A549 (cell line): ENCODE measurements around the gene HAO1. TPM values are rescaled to one million over a fixed set of nuclear protein-coding genes. Genes with fewer than 3 reads are reported as not detected.
A peak's percentile ranks its signal among the peaks of the same experiment; 100 is the strongest.

Source experiments
- ATAC-seq, 2 experiments: fragments of 200-7000 bp in 1 of 2; fragments of >200 bp in 1 of 2; cut with Nextera tagmentation in 1 of 2; cut with Tn5 transposase in 1 of 2; 3 replicates each; pipeline versions ENCODE4 v1.8.0 to v1.9.1; 2018 to 2020; ENCODE audit warnings: mild to moderate bottlenecking in 1 of 2, moderate library complexity in 1 of 2
- CTCF ChIA-PET: fragments of 300-600 bp; sonication (Branson Sonifier 250); formaldehyde crosslinking; extraction: SDS; loops from one replicate; lab custom pipeline; 2021; ENCODE audit warnings: antibody characterized with exemption, inconsistent platforms; lab: Yijun Ruan, JAX
- POLR2A ChIA-PET: fragments of 350-600 bp; formaldehyde crosslinking; extraction: SDS; loops from one replicate; lab custom pipeline; 2021; ENCODE audit warnings: antibody characterized with exemption, inconsistent platforms; lab: Yijun Ruan, JAX
- DNase-seq, 2 experiments: peaks; one replicate each; pipeline versions ENCODE4 v3.0.0 to v3.0.0-alpha.2; 2011 to 2016; ENCODE audit warnings: low read depth in 1 of 2, low spot score in 1 of 2
- FAIRE-seq: peaks from 2 replicates; lab custom pipeline; 2011; peaks lifted over from hg19 to GRCh38; lab: Jason Lieb, UNC
- H3K27ac ChIP-seq, 2 experiments: fragments of >200 bp; sonication (Bioruptor Twin); formaldehyde crosslinking; 3 replicates each; pipeline ENCODE4 v1.5.1; 2016 to 2017
- H3K4me1 ChIP-seq: fragments of >200 bp; sonication (Bioruptor Twin); formaldehyde crosslinking; 3 replicates; pipeline ENCODE4 v1.6.1; 2016
- H3K4me2 ChIP-seq: fragments of >200 bp; sonication (Bioruptor Twin); formaldehyde crosslinking; 3 replicates; pipeline ENCODE4 v1.6.1; 2016
- H3K4me3 ChIP-seq: fragments of >200 bp; sonication (Bioruptor Twin); formaldehyde crosslinking; 3 replicates; pipeline ENCODE4 v1.5.1; 2016
- H3K9me3 ChIP-seq: fragments of >200 bp; sonication (Bioruptor Twin); formaldehyde crosslinking; 3 replicates; pipeline ENCODE4 v1.6.1; 2016
- CBX2 ChIP-seq: fragments of 200-600 bp; sonication (generic); IDR thresholded peaks from 2 replicates; pipeline ENCODE4 v1.6.1; 2016; ENCODE audit warnings: low read depth, mild to moderate bottlenecking, borderline replicate concordance
- CHD2 ChIP-seq: fragments of 150-350 bp; IDR thresholded peaks from 2 replicates; pipeline ENCODE4 v1.6.1; 2014; ENCODE audit warnings: low read length; ENCODE audit not compliant: partially characterized antibody
- EHMT2 ChIP-seq: fragments of 200-600 bp; sonication (generic); IDR thresholded peaks from 2 replicates; pipeline ENCODE4 v1.6.1; 2016; ENCODE audit warnings: antibody characterized with exemption, low read depth, mild to moderate bottlenecking, moderate library complexity
- EP300 ChIP-seq, 2 experiments: fragments of >200 bp; sonication (Bioruptor Twin); formaldehyde crosslinking; IDR thresholded peaks; 2 replicates in 1 of 2; 3 replicates in 1 of 2; pipeline ENCODE4 v1.6.1; 2016 to 2017
- FOSB ChIP-seq: fragments of 250-450 bp; sonication (Bioruptor Pico); IDR thresholded peaks from 2 replicates; pipeline ENCODE4 v1.5.0; 2020; ENCODE audit warnings: mild to moderate bottlenecking, moderate library complexity
- GATA3 ChIP-seq: IDR thresholded peaks from 2 replicates; pipeline ENCODE4 v1.6.1; 2012; ENCODE audit warnings: borderline replicate concordance
- HEYL ChIP-seq: fragments of 250-450 bp; sonication (Bioruptor Pico); IDR thresholded peaks from 2 replicates; pipeline ENCODE4 v1.8.0; 2021; ENCODE audit warnings: mild to moderate bottlenecking, moderate library complexity
- HOXB5 ChIP-seq: fragments of 250-450 bp; sonication (Bioruptor Pico); IDR thresholded peaks from 2 replicates; pipeline ENCODE4 v1.5.0; 2020; ENCODE audit warnings: mild to moderate bottlenecking, moderate library complexity
- MAFK ChIP-seq: fragments of 450-650 bp; IDR thresholded peaks from 2 replicates; pipeline ENCODE4 v1.6.1; 2014; ENCODE audit not compliant: partially characterized antibody
- PHF8 ChIP-seq: fragments of 200-600 bp; sonication (generic); IDR thresholded peaks from 2 replicates; pipeline ENCODE4 v1.6.1; 2016; ENCODE audit warnings: low read depth, mild to moderate bottlenecking, antibody characterized with exemption, moderate library complexity, borderline replicate concordance
- RAD21 ChIP-seq, 2 experiments: fragments of >200 bp in 1 of 2; sonication (Bioruptor Twin) in 1 of 2; formaldehyde crosslinking in 1 of 2; IDR thresholded peaks in 1 of 2; conservative IDR thresholded peaks in 1 of 2; 2 replicates in 1 of 2; 3 replicates in 1 of 2; pipeline ENCODE4 v1.6.1; 2012 to 2018; ENCODE audit warnings: inconsistent platforms in 1 of 2
- RARB ChIP-seq: fragments of 250-450 bp; sonication (Bioruptor Pico); IDR thresholded peaks from 2 replicates; pipeline ENCODE4 v1.8.0; 2021; ENCODE audit warnings: mild to moderate bottlenecking, moderate library complexity
- SMC3 ChIP-seq: fragments of >200 bp; sonication (Bioruptor Twin); formaldehyde crosslinking; IDR thresholded peaks from 3 replicates; pipeline ENCODE4 v1.6.1; 2018; ENCODE audit warnings: inconsistent platforms
- ZNF302 ChIP-seq: fragments of 250-450 bp; sonication (Bioruptor Pico); IDR thresholded peaks from 2 replicates; pipeline ENCODE4 v1.9.0; 2021; ENCODE audit warnings: inconsistent platforms, mild to moderate bottlenecking, moderate library complexity
- WGBS: methylation state at CpG from one replicate; pipeline ENCODE4 v1.1.6; 2017; ENCODE audit errors: missing lambda C conversion rate; 5-methylcytosine and 5-hydroxymethylcytosine counted together
- polyA plus RNA-seq, 4 experiments: library from polyadenylated mRNA; depleted of rRNA in 3 of 4; stranded (reverse); fragments of >200 nt; fragmentation: RNase III in 1 of 4; extraction: RNeasy Plus Mini Kit Qiagen cat#74134 plus additional on column Dnase treatment in 1 of 4; gene quantifications; 2 replicates in 3 of 4; 3 replicates in 1 of 4; pipeline ENCODE4 v1.2.3, GENCODE V29; 2011 to 2017
- TF ChIP-seq, protein P1 (sequence below): fragments of 250-450 bp; sonication (Bioruptor Pico); IDR thresholded peaks from 2 replicates; pipeline ENCODE4 v1.5.0; 2021; ENCODE audit warnings: mild to moderate bottlenecking, moderate library complexity, borderline replicate concordance
- TF ChIP-seq, protein P2 (sequence below): IDR thresholded peaks from 2 replicates; pipeline ENCODE4 v1.6.1; 2012
- TF ChIP-seq, protein P3 (sequence below): IDR thresholded peaks from 2 replicates; pipeline ENCODE4 v1.6.1; 2012
- TF ChIP-seq, protein P4 (sequence below): fragments of 250-450 bp; sonication (Bioruptor Pico); IDR thresholded peaks from 2 replicates; pipeline ENCODE4 v1.5.0; 2020; ENCODE audit warnings: low read depth, mild to moderate bottlenecking, moderate library complexity
- TF ChIP-seq, protein P5 (sequence below): fragments of >200 bp; sonication (Bioruptor Twin); formaldehyde crosslinking; IDR thresholded peaks from 3 replicates; pipeline ENCODE4 v1.5.1; 2016

Gene HAO1
- polyA plus RNA-seq, 2 of the 4 experiments (the other 2 are of a cell fraction), result 0.13 TPM; not detected in 1

DNA sequence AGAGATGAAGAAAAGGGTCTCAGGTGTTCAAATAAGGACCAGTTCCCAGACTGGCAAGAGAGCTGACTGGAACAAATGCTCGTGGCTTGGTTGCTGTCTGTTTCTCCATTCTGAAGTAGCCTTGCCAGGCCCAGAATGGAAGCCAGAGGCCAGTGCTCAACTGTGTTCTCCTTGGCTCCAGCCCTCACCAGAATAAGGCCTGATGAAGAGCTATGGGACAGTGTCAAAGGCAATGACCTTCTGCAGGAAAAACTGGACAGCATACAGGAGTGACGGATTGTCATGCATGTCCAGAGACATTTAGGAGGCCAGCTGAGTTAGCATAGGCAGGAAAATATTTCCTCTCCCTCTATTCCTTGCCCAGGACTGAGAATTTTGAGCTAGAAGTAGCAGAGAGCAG lies 72.2 kb downstream of the HAO1 start (continued):
- TF ChIP-seq EP300 (IDR thresholded peaks at IDR 0.05), result no peak
- TF ChIP-seq, protein P1, sequence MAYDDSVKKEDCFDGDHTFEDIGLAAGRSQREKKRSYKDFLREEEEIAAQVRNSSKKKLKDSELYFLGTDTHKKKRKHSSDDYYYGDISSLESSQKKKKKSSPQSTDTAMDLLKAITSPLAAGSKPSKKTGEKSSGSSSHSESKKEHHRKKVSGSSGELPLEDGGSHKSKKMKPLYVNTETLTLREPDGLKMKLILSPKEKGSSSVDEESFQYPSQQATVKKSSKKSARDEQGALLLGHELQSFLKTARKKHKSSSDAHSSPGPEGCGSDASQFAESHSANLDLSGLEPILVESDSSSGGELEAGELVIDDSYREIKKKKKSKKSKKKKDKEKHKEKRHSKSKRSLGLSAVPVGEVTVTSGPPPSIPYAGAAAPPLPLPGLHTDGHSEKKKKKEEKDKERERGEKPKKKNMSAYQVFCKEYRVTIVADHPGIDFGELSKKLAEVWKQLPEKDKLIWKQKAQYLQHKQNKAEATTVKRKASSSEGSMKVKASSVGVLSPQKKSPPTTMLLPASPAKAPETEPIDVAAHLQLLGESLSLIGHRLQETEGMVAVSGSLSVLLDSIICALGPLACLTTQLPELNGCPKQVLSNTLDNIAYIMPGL, result no peak
- no peak for TF ChIP-seq GATA3

DNA sequence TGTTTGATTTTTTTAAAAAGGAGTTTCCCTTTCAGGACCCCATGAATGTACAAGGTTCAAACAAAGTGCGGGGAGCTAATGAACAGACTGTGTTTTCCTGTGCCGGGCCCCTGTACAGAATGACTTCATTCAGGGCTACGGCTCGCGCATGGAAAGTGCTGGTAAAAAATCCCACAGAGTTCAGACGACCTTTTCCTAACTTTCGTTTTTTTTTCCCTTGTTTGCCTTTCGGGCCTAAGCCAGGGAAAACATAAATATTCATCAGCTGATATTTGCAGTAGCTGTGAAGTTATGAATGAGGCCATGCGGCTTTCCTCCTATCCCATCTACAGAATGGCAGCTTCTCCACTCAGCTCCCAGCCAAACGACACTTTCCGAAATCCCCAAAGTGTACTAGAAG lies 74.0 kb downstream of the HAO1 start:
- no peak for ATAC-seq
- Histone ChIP-seq H3K9me3 (peaks cover 5% of the 10 kb centered on the region; the same call in 1 of the 3 replicates), H3K27ac (no peak overlapping the region), H3K4me2 (no peak overlapping the region), H3K4me3 (no peak overlapping the region), H3K4me1 (no peaks in the 10 kb centered on the region)
- FAIRE-seq, result no peak
- no peak for DNase-seq
- POLR2A ChIA-PET, result no interaction called here
- CTCF ChIA-PET, result no interaction called here
- 46% methylated on average over 11 of the region's 11 CpGs for WGBS
- no peak for TF ChIP-seq RARB (CRISPR knock-in tag)
- TF ChIP-seq, protein P2, sequence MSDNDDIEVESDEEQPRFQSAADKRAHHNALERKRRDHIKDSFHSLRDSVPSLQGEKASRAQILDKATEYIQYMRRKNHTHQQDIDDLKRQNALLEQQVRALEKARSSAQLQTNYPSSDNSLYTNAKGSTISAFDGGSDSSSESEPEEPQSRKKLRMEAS, result no peak
- TF ChIP-seq, protein P3, sequence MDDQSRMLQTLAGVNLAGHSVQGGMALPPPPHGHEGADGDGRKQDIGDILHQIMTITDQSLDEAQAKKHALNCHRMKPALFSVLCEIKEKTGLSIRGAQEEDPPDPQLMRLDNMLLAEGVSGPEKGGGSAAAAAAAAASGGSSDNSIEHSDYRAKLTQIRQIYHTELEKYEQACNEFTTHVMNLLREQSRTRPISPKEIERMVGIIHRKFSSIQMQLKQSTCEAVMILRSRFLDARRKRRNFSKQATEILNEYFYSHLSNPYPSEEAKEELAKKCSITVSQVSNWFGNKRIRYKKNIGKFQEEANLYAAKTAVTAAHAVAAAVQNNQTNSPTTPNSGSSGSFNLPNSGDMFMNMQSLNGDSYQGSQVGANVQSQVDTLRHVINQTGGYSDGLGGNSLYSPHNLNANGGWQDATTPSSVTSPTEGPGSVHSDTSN, result no peak
- TF ChIP-seq CHD2, result no peak
- no peak for TF ChIP-seq MAFK
- no peak for TF ChIP-seq EHMT2
- no peak for TF ChIP-seq ZNF302
- TF ChIP-seq RAD21 (conservative IDR thresholded peaks at IDR 0.05 in 1 of 2, IDR thresholded peaks at IDR 0.05 in 1 of 2), result no peak
- no peak for TF ChIP-seq HOXB5 (CRISPR knock-in tag)
- TF ChIP-seq FOSB (CRISPR knock-in tag), result no peak
- TF ChIP-seq CBX2, result no peak
- TF ChIP-seq HEYL (CRISPR knock-in tag), result no peak
- TF ChIP-seq, protein P4, sequence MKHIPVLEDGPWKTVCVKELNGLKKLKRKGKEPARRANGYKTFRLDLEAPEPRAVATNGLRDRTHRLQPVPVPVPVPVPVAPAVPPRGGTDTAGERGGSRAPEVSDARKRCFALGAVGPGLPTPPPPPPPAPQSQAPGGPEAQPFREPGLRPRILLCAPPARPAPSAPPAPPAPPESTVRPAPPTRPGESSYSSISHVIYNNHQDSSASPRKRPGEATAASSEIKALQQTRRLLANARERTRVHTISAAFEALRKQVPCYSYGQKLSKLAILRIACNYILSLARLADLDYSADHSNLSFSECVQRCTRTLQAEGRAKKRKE (CRISPR knock-in tag), result no peak
- no peak for TF ChIP-seq PHF8

DNA sequence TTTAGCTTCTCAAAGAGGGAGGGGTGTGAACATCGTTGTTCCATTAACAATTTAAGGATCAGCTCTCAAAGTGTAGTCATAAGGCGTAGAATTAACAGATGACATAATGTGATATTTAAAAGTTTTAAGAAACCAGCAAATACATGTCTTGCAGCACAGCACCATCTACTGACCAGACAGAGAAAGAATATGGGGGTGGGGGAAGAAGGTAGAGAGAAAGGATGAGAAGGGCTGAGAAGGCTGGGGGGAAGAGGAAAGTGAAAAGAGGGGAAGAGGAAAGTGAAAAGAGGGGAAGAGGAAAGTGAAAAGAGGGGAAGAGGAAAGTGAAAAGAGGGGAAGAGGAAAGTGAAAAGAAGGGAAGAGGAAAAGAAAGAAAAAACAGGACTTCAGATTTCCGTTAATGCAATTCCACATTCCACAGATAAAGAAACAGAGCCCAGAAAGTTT lies 80.9 kb downstream of the HAO1 start:
- ATAC-seq (peak; percentile 76 to 85; a peak in 5 of 6 replicates), DNase-seq (peak in 1 of 2 experiments; percentile 61), FAIRE-seq (no peak)
- H3K9me3 ChIP-seq, result peaks cover 5% of the 10 kb centered on the region; the same call in 1 of the 3 replicates
- H3K4me3 ChIP-seq, result no peak overlapping the region
- H3K4me2 ChIP-seq, result no peak overlapping the region
- no peak overlapping the region for H3K27ac ChIP-seq
- ChIA-PET CTCF (interaction anchor here (0.5 to 2.9 kb wide), 55 partner anchors 9 to 1723 kb away, joined by 3 to 22 read pairs (median 4); no protein-coding TSS in a partner anchor), POLR2A (interaction anchor here (0.6 kb wide), 1 partner anchor 516 kb away, joined by 3 read pairs; no protein-coding TSS in a partner anchor)
- peaks cover 13% of the 10 kb centered on the region; the same call in 2 of the 3 replicates for H3K4me1 ChIP-seq
- 2% methylated on average over 3 of the region's 3 CpGs for WGBS
- peak; percentile 88 to 90 for TF ChIP-seq RAD21 (conservative IDR thresholded peaks at IDR 0.05 in 1 of 2, IDR thresholded peaks at IDR 0.05 in 1 of 2)
- TF ChIP-seq GATA3, result no peak
- TF ChIP-seq, protein P5, sequence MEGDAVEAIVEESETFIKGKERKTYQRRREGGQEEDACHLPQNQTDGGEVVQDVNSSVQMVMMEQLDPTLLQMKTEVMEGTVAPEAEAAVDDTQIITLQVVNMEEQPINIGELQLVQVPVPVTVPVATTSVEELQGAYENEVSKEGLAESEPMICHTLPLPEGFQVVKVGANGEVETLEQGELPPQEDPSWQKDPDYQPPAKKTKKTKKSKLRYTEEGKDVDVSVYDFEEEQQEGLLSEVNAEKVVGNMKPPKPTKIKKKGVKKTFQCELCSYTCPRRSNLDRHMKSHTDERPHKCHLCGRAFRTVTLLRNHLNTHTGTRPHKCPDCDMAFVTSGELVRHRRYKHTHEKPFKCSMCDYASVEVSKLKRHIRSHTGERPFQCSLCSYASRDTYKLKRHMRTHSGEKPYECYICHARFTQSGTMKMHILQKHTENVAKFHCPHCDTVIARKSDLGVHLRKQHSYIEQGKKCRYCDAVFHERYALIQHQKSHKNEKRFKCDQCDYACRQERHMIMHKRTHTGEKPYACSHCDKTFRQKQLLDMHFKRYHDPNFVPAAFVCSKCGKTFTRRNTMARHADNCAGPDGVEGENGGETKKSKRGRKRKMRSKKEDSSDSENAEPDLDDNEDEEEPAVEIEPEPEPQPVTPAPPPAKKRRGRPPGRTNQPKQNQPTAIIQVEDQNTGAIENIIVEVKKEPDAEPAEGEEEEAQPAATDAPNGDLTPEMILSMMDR, result peak; percentile 82
- TF ChIP-seq SMC3, result peak; percentile 83
